Suprapubic skin (tissue), 4 donors: ENCODE data around the gene ASCC1. TPM values are rescaled to one million over a fixed set of nuclear protein-coding genes. Genes with fewer than 3 reads are reported as not detected.

Experiments
- DNase-seq, 2 donors: peaks; one replicate each; pipeline ENCODE4 v3.0.0-alpha.2; 2019; ENCODE audit warnings: low spot score in 2 of 2
- H3K27ac ChIP-seq: fragments of 200-600 bp; sonication (generic); one replicate; pipeline ENCODE4 v1.5.1; 2019
- H3K27me3 ChIP-seq: fragments of 200-600 bp; sonication (generic); one replicate; pipeline ENCODE4 v1.5.1; 2019
- H3K36me3 ChIP-seq: fragments of 200-600 bp; sonication (generic); one replicate; pipeline ENCODE4 v1.5.1; 2019
- H3K4me1 ChIP-seq: fragments of 200-600 bp; sonication (generic); one replicate; pipeline ENCODE4 v1.5.1; 2019
- H3K4me3 ChIP-seq: fragments of 200-600 bp; sonication (generic); one replicate; pipeline ENCODE4 v1.5.1; 2019; ENCODE audit warnings: mild to moderate bottlenecking
- H3K9me3 ChIP-seq: fragments of 200-600 bp; sonication (generic); one replicate; pipeline ENCODE4 v1.5.1; 2019
- EP300 ChIP-seq: sonication (generic); formaldehyde crosslinking; IDR thresholded peaks from one replicate; pipeline ENCODE4 v1.6.1; 2017; ENCODE audit warnings: antibody characterized with exemption
- POLR2A ChIP-seq, 2 donors: fragments of 450-650 bp; IDR thresholded peaks; one replicate each; pipeline ENCODE4 v1.6.1; 2017; ENCODE audit warnings: antibody characterized with exemption in 2 of 2, mild to moderate bottlenecking in 2 of 2, moderate library complexity in 2 of 2
- POLR2AphosphoS5 ChIP-seq, 3 donors: sonication (generic); formaldehyde crosslinking; IDR thresholded peaks; one replicate each; pipeline ENCODE4 v1.6.1; 2017; ENCODE audit warnings: antibody characterized with exemption in 3 of 3
- WGBS: methylation state at CpG from one replicate; pipeline ENCODE4 v1.1.5; 2018; 5-methylcytosine and 5-hydroxymethylcytosine counted together
- total RNA-seq, 4 donors: library from RNA; depleted of rRNA; stranded (reverse); fragments of >200 nt; gene quantifications; one replicate each; pipeline ENCODE4 v1.1.0, GENCODE V29; 2016
- TF ChIP-seq, protein P1 (sequence below), 2 donors: fragments of 200-600 bp in 1 of 2; fragments of 450-650 bp in 1 of 2; sonication (generic) in 1 of 2; IDR thresholded peaks; one replicate each; pipeline ENCODE4 v1.5.1; 2016 to 2019; ENCODE audit warnings: antibody characterized with exemption in 2 of 2, mild to moderate bottlenecking in 1 of 2, moderate library complexity in 1 of 2

The ASCC1 gene
- total RNA-seq, 4 donors from 2014 or later, result 20.2 to 31.7 (median 21.2) TPM

DNA sequence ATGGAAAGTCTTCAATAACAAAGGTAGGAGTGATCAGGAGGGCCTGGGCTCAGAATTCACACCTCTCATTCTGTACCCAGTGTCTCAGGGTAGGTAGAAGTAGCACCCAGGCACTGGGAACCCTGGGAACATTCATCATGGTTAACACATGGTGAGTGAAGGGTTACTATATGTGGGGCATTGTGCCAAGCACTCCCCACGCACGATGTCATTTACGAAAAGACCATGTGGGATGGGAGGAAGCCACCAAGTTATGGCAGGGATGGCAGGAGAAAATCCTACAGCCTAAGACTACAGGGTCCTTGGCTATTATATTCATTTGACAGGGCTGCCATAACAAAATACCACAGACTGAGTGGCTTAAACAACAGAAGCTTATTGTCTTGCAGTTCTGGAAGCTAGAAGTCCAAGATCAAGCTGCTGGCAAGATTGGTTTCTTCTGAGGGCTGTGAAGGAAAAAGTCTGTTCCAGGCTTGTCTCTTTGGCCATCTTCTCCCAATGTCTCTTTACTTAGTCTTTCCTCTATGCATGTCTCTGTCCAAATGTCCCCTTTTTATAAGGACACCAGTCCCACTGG, 30.0 kb upstream of the ASCC1 start:
- Histone ChIP-seq H3K27ac (peak overlapping the region; percentile 92), H3K9me3 (no peaks in the 10 kb centered on the region), H3K36me3 (no peaks in the 10 kb centered on the region), H3K4me3 (no peak overlapping the region), H3K27me3 (no peaks in the 10 kb centered on the region), H3K4me1 (peaks cover 99% of the 10 kb centered on the region)
- TF ChIP-seq POLR2A (IDR thresholded peaks at IDR 0.05) (no peak), EP300 (no peak), POLR2AphosphoS5 (IDR thresholded peaks at IDR 0.05) (no peak)
- TF ChIP-seq, protein P1, sequence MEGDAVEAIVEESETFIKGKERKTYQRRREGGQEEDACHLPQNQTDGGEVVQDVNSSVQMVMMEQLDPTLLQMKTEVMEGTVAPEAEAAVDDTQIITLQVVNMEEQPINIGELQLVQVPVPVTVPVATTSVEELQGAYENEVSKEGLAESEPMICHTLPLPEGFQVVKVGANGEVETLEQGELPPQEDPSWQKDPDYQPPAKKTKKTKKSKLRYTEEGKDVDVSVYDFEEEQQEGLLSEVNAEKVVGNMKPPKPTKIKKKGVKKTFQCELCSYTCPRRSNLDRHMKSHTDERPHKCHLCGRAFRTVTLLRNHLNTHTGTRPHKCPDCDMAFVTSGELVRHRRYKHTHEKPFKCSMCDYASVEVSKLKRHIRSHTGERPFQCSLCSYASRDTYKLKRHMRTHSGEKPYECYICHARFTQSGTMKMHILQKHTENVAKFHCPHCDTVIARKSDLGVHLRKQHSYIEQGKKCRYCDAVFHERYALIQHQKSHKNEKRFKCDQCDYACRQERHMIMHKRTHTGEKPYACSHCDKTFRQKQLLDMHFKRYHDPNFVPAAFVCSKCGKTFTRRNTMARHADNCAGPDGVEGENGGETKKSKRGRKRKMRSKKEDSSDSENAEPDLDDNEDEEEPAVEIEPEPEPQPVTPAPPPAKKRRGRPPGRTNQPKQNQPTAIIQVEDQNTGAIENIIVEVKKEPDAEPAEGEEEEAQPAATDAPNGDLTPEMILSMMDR (IDR thresholded peaks at IDR 0.05), result no peak
- 4% methylated on average over 3 of the region's 3 CpGs for WGBS
- no peak for DNase-seq

DNA sequence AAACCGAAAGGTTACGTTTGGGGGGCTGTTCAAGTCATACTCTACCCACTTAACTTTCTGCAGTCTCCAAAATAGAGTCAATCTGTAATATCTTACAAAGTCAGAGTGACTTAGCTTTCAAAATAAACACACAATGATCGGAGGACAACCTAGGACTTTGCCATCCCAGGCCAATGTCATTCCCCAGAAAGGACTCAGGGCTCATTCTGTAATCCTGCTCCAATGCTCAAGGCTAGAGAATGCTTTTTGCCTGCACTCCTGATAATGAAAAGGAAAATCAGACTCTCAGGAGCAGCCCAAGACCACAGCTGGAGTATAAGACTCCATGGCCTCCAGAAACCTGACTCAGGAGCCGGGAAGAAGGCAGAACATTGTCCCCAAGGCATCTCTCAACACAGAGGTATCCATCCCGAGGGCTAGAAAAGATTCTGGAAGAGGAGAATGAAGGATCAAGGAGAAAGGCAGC, 28.5 kb upstream of the ASCC1 start:
- no peak for DNase-seq
- Histone ChIP-seq H3K27me3 (no peaks in the 10 kb centered on the region), H3K4me1 (peaks cover 85% of the 10 kb centered on the region), H3K36me3 (no peaks in the 10 kb centered on the region), H3K4me3 (no peak overlapping the region), H3K27ac (peak overlapping the region; percentile 76), H3K9me3 (no peaks in the 10 kb centered on the region)
- WGBS, result 67% methylated on average over 5 of the region's 5 CpGs
- TF ChIP-seq EP300 (no peak), POLR2AphosphoS5 (IDR thresholded peaks at IDR 0.05) (no peak), POLR2A (IDR thresholded peaks at IDR 0.05) (no peak)
- TF ChIP-seq, protein P1 (IDR thresholded peaks at IDR 0.05), result no peak

DNA sequence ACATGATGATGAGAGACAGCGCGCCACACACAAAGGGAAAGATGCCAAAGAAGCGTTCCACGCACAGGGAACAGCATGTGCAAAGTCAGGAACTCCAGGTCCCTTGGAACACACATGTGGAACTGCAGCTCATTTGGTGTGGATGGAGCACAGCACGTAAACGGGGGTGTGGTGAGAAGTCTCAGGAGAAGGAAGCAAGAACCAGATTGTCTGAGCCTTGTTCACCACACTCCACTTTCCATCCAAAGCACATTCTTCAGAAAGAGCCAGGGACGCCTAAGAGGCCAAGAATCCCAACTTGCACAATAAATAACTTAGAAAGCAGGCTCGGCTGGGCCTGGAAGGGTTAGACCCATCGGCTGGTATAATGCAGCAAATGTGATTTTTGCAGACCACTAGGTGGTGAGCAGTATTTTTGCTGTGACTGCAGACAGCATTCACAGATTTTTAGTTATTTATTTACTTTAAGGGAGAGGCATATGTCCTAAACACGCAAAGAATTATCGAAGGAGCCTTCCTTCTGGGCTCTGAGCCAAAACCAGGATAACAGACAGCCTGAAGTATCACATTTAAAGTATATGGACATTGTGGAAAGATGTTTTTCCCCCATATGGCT, 27.9 kb upstream of the ASCC1 start:
- peak overlapping the region; percentile 76 for H3K27ac ChIP-seq
- peaks cover 78% of the 10 kb centered on the region for H3K4me1 ChIP-seq
- H3K36me3 ChIP-seq, result no peaks in the 10 kb centered on the region
- no peaks in the 10 kb centered on the region for H3K9me3 ChIP-seq
- TF ChIP-seq POLR2A (IDR thresholded peaks at IDR 0.05) (no peak), EP300 (peak; percentile 55), POLR2AphosphoS5 (IDR thresholded peaks at IDR 0.05) (peak in 2 of 3 donors; percentile 89 to 92)
- TF ChIP-seq, protein P1 (IDR thresholded peaks at IDR 0.05), result peak in 1 of 2 donors; percentile 40
- peak; percentile 85 to 89 for DNase-seq
- H3K4me3 ChIP-seq, result no peak overlapping the region
- 46% methylated on average over 11 of the region's 11 CpGs for WGBS
- no peaks in the 10 kb centered on the region for H3K27me3 ChIP-seq

DNA sequence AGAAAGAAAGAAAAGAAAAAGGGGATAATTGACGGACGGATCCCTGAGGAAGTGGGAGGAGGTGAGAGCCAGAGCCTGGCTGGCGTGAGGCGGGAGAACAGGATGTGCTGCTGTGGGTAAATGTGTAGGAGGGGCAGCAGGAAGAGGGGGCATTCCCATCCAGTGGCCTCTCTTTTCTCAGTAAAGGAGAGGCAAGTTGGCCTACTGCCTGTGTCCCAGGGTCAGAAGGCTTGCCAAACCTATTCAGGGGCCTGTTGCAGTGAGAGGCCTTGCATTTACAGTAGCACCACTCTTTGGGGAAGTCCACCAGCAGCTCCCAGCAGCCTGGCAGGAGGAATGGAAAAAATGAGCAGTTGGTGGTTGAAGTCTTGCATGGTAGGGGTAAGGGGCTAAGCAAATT, 26.6 kb upstream of the ASCC1 start:
- 50% methylated on average over 4 of the region's 4 CpGs for WGBS
- Histone ChIP-seq H3K27ac (peak overlapping the region; percentile 76), H3K36me3 (no peaks in the 10 kb centered on the region), H3K27me3 (no peaks in the 10 kb centered on the region), H3K4me1 (peaks cover 65% of the 10 kb centered on the region), H3K4me3 (no peak overlapping the region), H3K9me3 (no peaks in the 10 kb centered on the region)
- TF ChIP-seq POLR2AphosphoS5 (IDR thresholded peaks at IDR 0.05) (peak in 1 of 3 donors; percentile 83), POLR2A (IDR thresholded peaks at IDR 0.05) (no peak)
- TF ChIP-seq, protein P1 (IDR thresholded peaks at IDR 0.05), result no peak
- peak in 1 of 2 donors; percentile 82 for DNase-seq

DNA sequence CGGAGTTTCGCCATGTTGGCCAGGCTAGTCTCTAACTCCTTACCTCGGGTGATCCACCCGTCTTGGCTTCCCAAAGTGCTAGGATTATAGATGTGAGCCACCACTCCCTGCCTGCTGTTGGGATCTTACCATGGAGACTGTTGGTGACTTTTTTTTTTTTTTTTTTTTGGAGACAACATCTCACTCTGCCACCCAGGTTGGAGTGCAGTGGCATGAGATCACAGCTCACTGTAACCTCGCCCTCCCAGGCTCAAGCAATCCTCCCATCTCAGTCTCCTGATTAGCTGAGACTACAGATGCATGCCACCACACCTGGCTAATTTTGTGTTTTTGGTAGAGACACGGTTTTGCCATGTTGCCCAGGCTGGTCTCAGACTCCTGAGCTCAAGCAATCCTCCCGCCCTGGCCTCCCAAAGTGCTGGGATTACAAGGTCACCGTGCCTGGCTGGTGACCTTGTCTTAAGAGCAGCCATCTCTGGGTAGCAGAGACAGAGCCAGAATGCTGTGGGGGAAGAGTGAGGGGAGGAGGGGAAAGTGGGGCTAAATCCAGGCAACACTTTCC, 25.7 kb upstream of the ASCC1 start:
- Histone ChIP-seq H3K27ac (peak overlapping the region; percentile 76), H3K36me3 (peaks cover 5% of the 10 kb centered on the region), H3K9me3 (no peaks in the 10 kb centered on the region), H3K4me1 (peaks cover 56% of the 10 kb centered on the region), H3K27me3 (no peaks in the 10 kb centered on the region), H3K4me3 (no peak overlapping the region)
- DNase-seq, result no peak
- TF ChIP-seq POLR2A (IDR thresholded peaks at IDR 0.05), result no peak
- no peak for TF ChIP-seq POLR2AphosphoS5 (IDR thresholded peaks at IDR 0.05)
- TF ChIP-seq, protein P1 (IDR thresholded peaks at IDR 0.05), result no peak
- TF ChIP-seq EP300, result no peak
- 83% methylated on average over 8 of the region's 8 CpGs for WGBS
